H9 (cell line): ENCODE results near the gene KIF5C. TPM values are rescaled to one million over a fixed set of nuclear protein-coding genes. Genes with fewer than 3 reads are reported as not detected.

Experiments
- DNase-seq: peaks from one replicate; pipeline ENCODE4 v3.0.0-alpha.2; 2017
- H2AFZ ChIP-seq: one replicate; pipeline ENCODE4 v1.6.1; 2013; ENCODE audit warnings: mild to moderate bottlenecking, low read length, control low read depth, moderate library complexity
- H2AK5ac ChIP-seq: 2 replicates; pipeline ENCODE4 v1.6.1; 2013; ENCODE audit warnings: low read length, control low read depth, mixed read lengths; ENCODE audit not compliant: insufficient read length
- H2BK120ac ChIP-seq: one replicate; pipeline ENCODE4 v1.6.1; 2013; ENCODE audit warnings: low read depth, mild to moderate bottlenecking, low read length, control low read depth, inconsistent platforms; ENCODE audit not compliant: poor library complexity, severe bottlenecking
- H2BK12ac ChIP-seq: 2 replicates; pipeline ENCODE4 v1.6.1; 2013; ENCODE audit warnings: low read length, control low read depth, mixed read lengths, low read depth; ENCODE audit not compliant: insufficient read length
- H2BK15ac ChIP-seq: 2 replicates; pipeline ENCODE4 v1.6.1; 2013; ENCODE audit warnings: low read depth, low read length, control low read depth
- H2BK20ac ChIP-seq: one replicate; pipeline ENCODE4 v1.6.1; 2013; ENCODE audit warnings: low read depth, mild to moderate bottlenecking, low read length, control low read depth, inconsistent platforms; ENCODE audit not compliant: poor library complexity, severe bottlenecking
- H2BK5ac ChIP-seq: 2 replicates; pipeline ENCODE4 v1.6.1; 2013; ENCODE audit warnings: low read length, control low read depth, mixed read lengths; ENCODE audit not compliant: insufficient read length
- H3K14ac ChIP-seq: 2 replicates; pipeline ENCODE4 v1.6.1; 2013; ENCODE audit warnings: low read length, control low read depth; ENCODE audit not compliant: insufficient read depth
- H3K18ac ChIP-seq: 2 replicates; pipeline ENCODE4 v1.6.1; 2013; ENCODE audit warnings: low read depth, mild to moderate bottlenecking, mixed read lengths, low read length, control low read depth; ENCODE audit not compliant: insufficient read length
- H3K23ac ChIP-seq: 2 replicates; pipeline ENCODE4 v1.6.1; 2013; ENCODE audit warnings: low read length, control low read depth, mixed read lengths, low read depth; ENCODE audit not compliant: insufficient read length
- H3K23me2 ChIP-seq: 2 replicates; pipeline ENCODE4 v1.6.1; 2013; ENCODE audit warnings: low read depth, mild to moderate bottlenecking, mixed read lengths, low read length, control low read depth; ENCODE audit not compliant: insufficient read length, poor library complexity, severe bottlenecking
- H3K27ac ChIP-seq: 2 replicates; pipeline ENCODE4 v1.5.1; 2013; ENCODE audit warnings: low read length, control low read depth, mixed read lengths, low read depth; ENCODE audit not compliant: insufficient read length
- H3K27me3 ChIP-seq: 2 replicates; pipeline ENCODE4 v1.6.1; 2013; ENCODE audit warnings: low read length, control low read depth, inconsistent platforms; ENCODE audit not compliant: insufficient read depth
- H3K4ac ChIP-seq: 2 replicates; pipeline ENCODE4 v1.6.1; 2013; ENCODE audit warnings: low read depth, mild to moderate bottlenecking, control low read depth, inconsistent platforms, low read length, moderate library complexity
- H3K4me1 ChIP-seq: 2 replicates; pipeline ENCODE4 v1.6.1; 2013; ENCODE audit warnings: low read length, control low read depth, inconsistent platforms; ENCODE audit not compliant: insufficient read depth
- H3K4me2 ChIP-seq: 2 replicates; pipeline ENCODE4 v1.6.1; 2013; ENCODE audit warnings: low read length, control low read depth, mixed read lengths; ENCODE audit not compliant: insufficient read length, insufficient read depth
- H3K56ac ChIP-seq: 2 replicates; pipeline ENCODE4 v1.6.1; 2013; ENCODE audit warnings: low read depth, mild to moderate bottlenecking, mixed read lengths, low read length, control low read depth; ENCODE audit not compliant: insufficient read length
- H3K79me1 ChIP-seq: 2 replicates; pipeline ENCODE4 v1.6.1; 2013; ENCODE audit warnings: low read depth, mild to moderate bottlenecking, moderate library complexity, low read length, control low read depth, inconsistent platforms; ENCODE audit not compliant: insufficient read depth, poor library complexity, severe bottlenecking
- H3K79me2 ChIP-seq: 2 replicates; pipeline ENCODE4 v1.6.1; 2013; ENCODE audit warnings: low read length, control low read depth, inconsistent platforms; ENCODE audit not compliant: insufficient read depth
- H3K9ac ChIP-seq: 2 replicates; pipeline ENCODE4 v1.6.1; 2013; ENCODE audit warnings: low read length, control low read depth, mixed read lengths; ENCODE audit not compliant: insufficient read length; ENCODE audit errors: extremely low read depth
- H3K9me3 ChIP-seq: one replicate; pipeline ENCODE4 v1.6.1; 2013; ENCODE audit warnings: low read depth, low read length, inconsistent platforms; ENCODE audit not compliant: control insufficient read depth
- H3T11ph ChIP-seq: one replicate; pipeline ENCODE4 v1.6.1; 2013; ENCODE audit warnings: mild to moderate bottlenecking, low read length, control low read depth, inconsistent platforms
- H4K20me1 ChIP-seq: one replicate; pipeline ENCODE4 v1.6.1; 2013; ENCODE audit not compliant: control insufficient read depth, insufficient read length, insufficient read depth
- H4K5ac ChIP-seq: 2 replicates; pipeline ENCODE4 v1.6.1; 2013; ENCODE audit warnings: low read depth, mild to moderate bottlenecking, mixed read lengths, low read length, control low read depth; ENCODE audit not compliant: insufficient read length
- H4K8ac ChIP-seq: replicated peaks from 2 replicates; pipeline ENCODE4 v1.6.1; 2013; ENCODE audit warnings: low read length, control low read depth, mixed read lengths, low read depth; ENCODE audit not compliant: insufficient read length
- H4K91ac ChIP-seq: 2 replicates; pipeline ENCODE4 v1.6.1; 2013; ENCODE audit warnings: low read depth, mild to moderate bottlenecking, moderate library complexity, mixed read lengths, low read length, control low read depth; ENCODE audit not compliant: insufficient read length
- H3K27ac Mint-ChIP-seq, 3 experiments: 2 replicates in 2 of 3; 3 replicates in 1 of 3; pipeline ENCODE4 v1.8.0; 2020 to 2021; ENCODE audit warnings: mixed read lengths in 3 of 3, mild to moderate bottlenecking in 1 of 3, moderate library complexity in 1 of 3
- H3K27me3 Mint-ChIP-seq: 2 replicates; pipeline ENCODE4 v1.8.0; 2021; ENCODE audit warnings: low read depth, mild to moderate bottlenecking, moderate library complexity, mixed read lengths
- H3K36me3 Mint-ChIP-seq, 3 experiments: 2 replicates in 2 of 3; 3 replicates in 1 of 3; pipeline ENCODE4 v1.8.0; 2020 to 2021; ENCODE audit warnings: low read depth in 3 of 3, mixed read lengths in 3 of 3; ENCODE audit not compliant: insufficient read depth in 1 of 3
- H3K4me1 Mint-ChIP-seq, 2 experiments: 2 replicates each; pipeline ENCODE4 v1.8.0; 2020; ENCODE audit warnings: mixed read lengths in 2 of 2
- H3K4me3 Mint-ChIP-seq, 2 experiments: 2 replicates in 1 of 2; 3 replicates in 1 of 2; pipeline ENCODE4 v1.8.0; 2020 to 2021; ENCODE audit warnings: mild to moderate bottlenecking in 2 of 2, mixed read lengths in 2 of 2, moderate library complexity in 1 of 2
- H3K9me3 Mint-ChIP-seq, 2 experiments: 2 replicates in 1 of 2; 3 replicates in 1 of 2; pipeline ENCODE4 v1.8.0; 2020; ENCODE audit warnings: mild to moderate bottlenecking in 2 of 2, mixed read lengths in 2 of 2, moderate library complexity in 1 of 2
- CTCF ChIP-seq: fragments of 200-600 bp; sonication (generic); conservative IDR thresholded peaks from 3 replicates; pipeline ENCODE4 v1.8.0; 2021; ENCODE audit warnings: antibody characterized with exemption, mild to moderate bottlenecking
- WGBS: extraction: QIAGEN DNeasy Blood & Tissue Kit; methylation state at CpG from one replicate; pipeline ENCODE4 v1.1.7; 2013; ENCODE audit warnings: missing lambda C conversion rate, low lambda C conversion rate, mixed read lengths; ENCODE audit not compliant: insufficient read length; ENCODE audit errors: extremely low coverage; 5-methylcytosine and 5-hydroxymethylcytosine counted together
- total RNA-seq: library from RNA; stranded (reverse); gene quantifications from 2 replicates; pipeline ENCODE4 v1.2.1, GENCODE V29; 2021

The KIF5C gene
- total RNA-seq, 1 experiment from 2014 or later, result 52.9 TPM

GRCh38 chr2:148968301-148968700 is 93.3 kb downstream of the KIF5C start:
- H3K18ac ChIP-seq, result no peak overlapping the region
- H3K23me2 ChIP-seq, result no peaks in the 10 kb centered on the region
- H3K14ac ChIP-seq, result no peak overlapping the region
- H3K9me3 ChIP-seq, result no peaks in the 10 kb centered on the region
- DNase-seq, result no peak
- peaks cover 2% of the 10 kb centered on the region; the same call in 1 of the 2 replicates for H3K4me1 ChIP-seq
- H3K4ac ChIP-seq, result no peak overlapping the region
- H2BK15ac ChIP-seq, result no peak overlapping the region
- H4K5ac ChIP-seq, result no peak overlapping the region
- no peak overlapping the region for H2BK5ac ChIP-seq
- H3K23ac ChIP-seq, result no peak overlapping the region
- H3K27me3 ChIP-seq, result no peaks in the 10 kb centered on the region
- H3K27me3 Mint-ChIP-seq, result no peaks in the 10 kb centered on the region
- no CpG with 5 or more reads among the region's 4 CpGs for WGBS
- H2AFZ ChIP-seq, result no peak overlapping the region
- H3K27ac ChIP-seq, result no peak overlapping the region
- no peak overlapping the region for H3T11ph ChIP-seq
- H4K8ac ChIP-seq, result no peak overlapping the region
- H3K9ac ChIP-seq, result no peak overlapping the region
- no peak overlapping the region for H2BK120ac ChIP-seq
- no peaks in the 10 kb centered on the region for H3K79me2 ChIP-seq
- no peaks in the 10 kb centered on the region for H3K9me3 Mint-ChIP-seq
- H2BK12ac ChIP-seq, result no peak overlapping the region
- H4K91ac ChIP-seq, result no peak overlapping the region
- H4K20me1 ChIP-seq, result no peaks in the 10 kb centered on the region
- no peak overlapping the region for H2BK20ac ChIP-seq
- H3K56ac ChIP-seq, result no peak overlapping the region
- H3K27ac Mint-ChIP-seq, result peak overlapping the region in 1 of 3 experiments; percentile 72; a peak in 2 of 7 replicates
- peaks cover 29 to 33% of the 10 kb centered on the region in 2 experiments for H3K4me1 Mint-ChIP-seq
- no peak for TF ChIP-seq CTCF
- no peak overlapping the region for H3K4me3 Mint-ChIP-seq
- H3K79me1 ChIP-seq, result no peaks in the 10 kb centered on the region
- no peak overlapping the region for H2AK5ac ChIP-seq
- H3K4me2 ChIP-seq, result no peak overlapping the region
- peaks cover 0 to 29% (median 28%) of the 10 kb centered on the region in 3 experiments for H3K36me3 Mint-ChIP-seq
